Islet of Langerhans (tissue), 1 donor: ENCODE data around the gene HOMER3.

ENCODE experiments used
- FAIRE-seq: peaks from one replicate; lab custom pipeline; 2011; peaks lifted over from hg19 to GRCh38; lab: Jason Lieb, UNC

The HOMER3 gene

GRCh38 chr19:18900700-18901481 lies 40.1 kb downstream of the HOMER3 start:
- FAIRE-seq = no peak

GRCh38 chr19:18899624-18900560 lies 41.1 kb downstream of the HOMER3 start:
- FAIRE-seq = no peak

- no peak for FAIRE-seq
These were observed 42.2 kb downstream of the HOMER3 start for GRCh38 chr19:18898607-18899408.

GRCh38 chr19:18898081-18898606 lies 42.9 kb downstream of the HOMER3 start:
- no peak for FAIRE-seq

- FAIRE-seq = no peak
These were observed 43.7 kb downstream of the HOMER3 start for GRCh38 chr19:18897094-18898029.

GRCh38 chr19:18896421-18896841 lies 44.6 kb downstream of the HOMER3 start:
- FAIRE-seq = no peak

GRCh38 chr19:18895824-18896341 lies 45.1 kb downstream of the HOMER3 start, which contains the start of gene CERS1:
Gene CERS1 (minus strand): TSS chr19:18896158. CDS start chr19:18896072, 86 bp downstream.
- FAIRE-seq = no peak

GRCh38 chr19:18895038-18895823 lies 45.8 kb downstream of the HOMER3 start:
- FAIRE-seq = no peak

- no peak for FAIRE-seq
These were observed 46.6 kb downstream of the HOMER3 start for GRCh38 chr19:18894254-18895037.

- no peak for FAIRE-seq
These were observed 47.3 kb downstream of the HOMER3 start for GRCh38 chr19:18893587-18894253.

GRCh38 chr19:18889949-18890745 lies 50.9 kb downstream of the HOMER3 start:
- FAIRE-seq = no peak

- no peak for FAIRE-seq
These were observed 54.0 kb downstream of the HOMER3 start for GRCh38 chr19:18886972-18887371.

- FAIRE-seq = no peak
These were observed 57.3 kb downstream of the HOMER3 start for GRCh38 chr19:18883526-18884304.

- no peak for FAIRE-seq
These were observed 59.5 kb downstream of the HOMER3 start for GRCh38 chr19:18881491-18881890.

GRCh38 chr19:18879579-18880373 lies 61.2 kb downstream of the HOMER3 start:
- FAIRE-seq = no peak
